ENCODE measurements around the gene HECTD1. TPM values are rescaled to one million over a fixed set of nuclear protein-coding genes. Genes with fewer than 3 reads are reported as not detected.
A peak's percentile ranks its signal among the peaks of the same experiment; 100 is the strongest.

The HECTD1 gene
- total and polyA plus RNA-seq, 3 experiments from 2014 or later = 33.6 to 112 (median 101) TPM

- H3K4me3 ChIP-seq (ENCODE audit: low read length) = no peak overlapping the region
- H3K36me3 ChIP-seq (ENCODE audit: insufficient read depth, low read length) = no peaks in the 10 kb centered on the region
- ChIA-PET CTCF (interaction anchor here (1.0 kb wide), 1 partner anchor 15 kb away, joined by 4 read pairs; the partner anchor contains the start of gene HECTD1), POLR2A (no interaction called here)
- DNase-seq = no peak
- no peak overlapping the region for H3K27ac ChIP-seq (ENCODE audit: low read depth, low read length)
- H3K9me3 Mint-ChIP-seq = peaks cover 0 to 2% (median 0%) of the 10 kb centered on the region in 5 donors
- H3K9me3 ChIP-seq (ENCODE audit: low read length) = no peaks in the 10 kb centered on the region
- H3K4me1 Mint-ChIP-seq = no peaks in the 10 kb centered on the region
- H3K4me3 Mint-ChIP-seq = no peak overlapping the region
- H3K27me3 Mint-ChIP-seq = no peaks in the 10 kb centered on the region
- no peaks in the 10 kb centered on the region for H3K36me3 Mint-ChIP-seq
- no peak overlapping the region for H3K27ac Mint-ChIP-seq
- H3K4me1 ChIP-seq (ENCODE audit: insufficient read depth, low read length) = no peaks in the 10 kb centered on the region
- no peaks in the 10 kb centered on the region for H3K27me3 ChIP-seq (ENCODE audit: insufficient read depth, low read length, poor library complexity, severe bottlenecking)
Measured at GRCh38 chr14:31222834-31223233, 15.2 kb upstream of the HECTD1 start.

GRCh38 chr14:31221266-31221665, 13.7 kb upstream of the HECTD1 start:
- Histone ChIP-seq H3K4me3 (ENCODE audit: low read length) (no peak overlapping the region), H3K27ac (ENCODE audit: low read depth, low read length) (no peak overlapping the region), H3K9me3 (ENCODE audit: low read length) (no peaks in the 10 kb centered on the region), H3K36me3 (ENCODE audit: insufficient read depth, low read length) (no peaks in the 10 kb centered on the region), H3K27me3 (ENCODE audit: insufficient read depth, low read length, poor library complexity, severe bottlenecking) (no peaks in the 10 kb centered on the region), H3K4me1 (ENCODE audit: insufficient read depth, low read length) (no peaks in the 10 kb centered on the region)
- no peak for DNase-seq
- Mint-ChIP-seq H3K27ac (no peak overlapping the region), H3K4me1 (no peaks in the 10 kb centered on the region), H3K9me3 (peaks cover 0 to 2% (median 0%) of the 10 kb centered on the region in 5 donors), H3K4me3 (no peak overlapping the region), H3K27me3 (no peaks in the 10 kb centered on the region), H3K36me3 (no peaks in the 10 kb centered on the region)
- ChIA-PET CTCF (no interaction called here), POLR2A (no interaction called here)

DNA sequence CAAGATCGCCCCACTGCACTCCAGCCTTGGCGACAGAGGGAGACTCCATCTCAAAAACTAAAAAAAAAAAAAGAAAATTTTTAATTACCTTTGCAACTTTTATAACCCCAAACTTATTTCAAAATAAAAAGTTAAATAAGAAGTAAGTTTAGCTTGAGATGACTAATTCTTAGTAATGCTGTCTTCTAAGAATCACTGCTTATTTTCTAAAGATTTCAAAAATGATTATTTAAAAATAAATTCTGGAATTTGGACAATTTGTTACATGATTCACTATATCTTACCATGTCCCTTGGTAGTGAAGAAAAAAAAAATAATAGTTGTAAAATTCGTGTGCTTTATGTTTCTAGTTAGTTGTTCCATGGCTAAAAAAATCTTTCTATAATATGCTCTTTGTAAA, 11.6 kb upstream of the HECTD1 start:
- Histone ChIP-seq H3K27ac (ENCODE audit: low read depth, low read length) (no peak overlapping the region), H3K4me3 (ENCODE audit: low read length) (no peak overlapping the region), H3K36me3 (ENCODE audit: insufficient read depth, low read length) (no peaks in the 10 kb centered on the region), H3K9me3 (ENCODE audit: low read length) (no peaks in the 10 kb centered on the region), H3K27me3 (ENCODE audit: insufficient read depth, low read length, poor library complexity, severe bottlenecking) (no peaks in the 10 kb centered on the region), H3K4me1 (ENCODE audit: insufficient read depth, low read length) (no peaks in the 10 kb centered on the region)
- no peak overlapping the region for H3K4me3 Mint-ChIP-seq
- H3K36me3 Mint-ChIP-seq = no peaks in the 10 kb centered on the region
- ChIA-PET CTCF (no interaction called here), POLR2A (interaction anchor here (1.2 kb wide), 1 partner anchor 11 kb away, joined by 6 read pairs; the partner anchor contains the start of gene HECTD1)
- no peaks in the 10 kb centered on the region for H3K27me3 Mint-ChIP-seq
- no peak overlapping the region for H3K27ac Mint-ChIP-seq
- DNase-seq = no peak
- no peaks in the 10 kb centered on the region for H3K4me1 Mint-ChIP-seq
- H3K9me3 Mint-ChIP-seq = no peaks in the 10 kb centered on the region

GRCh38 chr14:31216359-31216758, 8.8 kb upstream of the HECTD1 start:
- POLR2A ChIA-PET = no interaction called here

GRCh38 chr14:31212893-31213292, 5.3 kb upstream of the HECTD1 start:
- H3K27me3 ChIP-seq (ENCODE audit: insufficient read depth, low read length, poor library complexity, severe bottlenecking) = no peaks in the 10 kb centered on the region
- peaks cover 0 to 5% of the 10 kb centered on the region in 2 donors for H3K27me3 Mint-ChIP-seq
- no peak overlapping the region for H3K27ac ChIP-seq (ENCODE audit: low read depth, low read length)
- no peak for DNase-seq
- no peak overlapping the region for H3K4me3 Mint-ChIP-seq
- H3K36me3 ChIP-seq (ENCODE audit: insufficient read depth, low read length) = no peaks in the 10 kb centered on the region
- POLR2A ChIA-PET = no interaction called here
- peaks cover 0 to 5% (median 2%) of the 10 kb centered on the region in 3 donors for H3K36me3 Mint-ChIP-seq
- peak overlapping the region in 1 of 8 donors; percentile 40 for H3K27ac Mint-ChIP-seq
- no peaks in the 10 kb centered on the region for H3K9me3 ChIP-seq (ENCODE audit: low read length)
- H3K9me3 Mint-ChIP-seq = no peaks in the 10 kb centered on the region
- CTCF ChIA-PET = no interaction called here
- peaks cover 28 to 35% (median 34%) of the 10 kb centered on the region in 3 donors for H3K4me1 Mint-ChIP-seq
- H3K4me3 ChIP-seq (ENCODE audit: low read length) = no peak overlapping the region
- H3K4me1 ChIP-seq (ENCODE audit: insufficient read depth, low read length) = peaks cover 25% of the 10 kb centered on the region

More at GRCh38 chr14:31216359-31216758, 8.8 kb upstream of the HECTD1 start:
- no peaks in the 10 kb centered on the region for H3K27me3 ChIP-seq (ENCODE audit: insufficient read depth, low read length, poor library complexity, severe bottlenecking)
- Mint-ChIP-seq H3K27me3 (no peaks in the 10 kb centered on the region), H3K27ac (no peak overlapping the region), H3K36me3 (peaks cover 0 to 2% (median 0%) of the 10 kb centered on the region in 3 donors), H3K4me3 (no peak overlapping the region), H3K9me3 (no peaks in the 10 kb centered on the region), H3K4me1 (peaks cover 3 to 4% (median 4%) of the 10 kb centered on the region in 3 donors)
- DNase-seq = no peak
- H3K4me3 ChIP-seq (ENCODE audit: low read length) = no peak overlapping the region
- H3K4me1 ChIP-seq (ENCODE audit: insufficient read depth, low read length) = no peaks in the 10 kb centered on the region
- H3K27ac ChIP-seq (ENCODE audit: low read depth, low read length) = no peak overlapping the region
- no peaks in the 10 kb centered on the region for H3K9me3 ChIP-seq (ENCODE audit: low read length)
- no peaks in the 10 kb centered on the region for H3K36me3 ChIP-seq (ENCODE audit: insufficient read depth, low read length)
- CTCF ChIA-PET = interaction anchor here (2.5 kb wide), 1 partner anchor 8 kb away, joined by 12 read pairs; the partner anchor contains the start of gene HECTD1

DNA sequence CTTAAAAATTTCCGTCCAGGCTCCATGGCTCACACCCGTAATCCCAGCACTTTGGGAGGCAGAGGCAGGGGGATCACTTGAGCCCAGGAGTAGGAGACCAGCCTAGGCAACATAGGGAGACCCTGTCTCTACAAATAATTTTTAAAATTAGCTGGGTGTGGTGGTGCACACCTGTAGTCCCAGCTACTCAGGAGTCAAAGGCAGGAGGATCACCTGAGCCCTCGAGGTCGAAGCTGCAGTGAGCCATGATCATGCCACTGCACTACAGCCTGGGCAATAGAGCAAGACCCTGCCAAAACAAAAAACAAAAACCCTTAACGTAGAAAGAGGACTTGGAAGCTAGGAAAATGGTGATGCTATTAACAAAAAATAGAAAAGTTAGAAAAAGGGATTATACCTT, 2.0 kb upstream of the HECTD1 start:
- ChIA-PET CTCF (interaction anchor here (1.0 to 3.0 kb wide), 8 partner anchors 19 to 211 kb away, joined by 3 to 9 read pairs (median 4); partner anchors contain the start of genes HEATR5A and STRN3), POLR2A (interaction anchor here (3.7 kb wide), 1 partner anchor 211 kb away, joined by 21 read pairs; the partner anchor contains the start of gene HEATR5A)
- Histone ChIP-seq H3K9me3 (ENCODE audit: low read length) (no peaks in the 10 kb centered on the region), H3K27me3 (ENCODE audit: insufficient read depth, low read length, poor library complexity, severe bottlenecking) (no peaks in the 10 kb centered on the region), H3K27ac (ENCODE audit: low read depth, low read length) (no peak overlapping the region), H3K4me3 (ENCODE audit: low read length) (no peak overlapping the region), H3K4me1 (ENCODE audit: insufficient read depth, low read length) (peaks cover 38% of the 10 kb centered on the region), H3K36me3 (ENCODE audit: insufficient read depth, low read length) (no peaks in the 10 kb centered on the region)
- DNase-seq = no peak
- Mint-ChIP-seq H3K27me3 (peaks cover 0 to 5% of the 10 kb centered on the region in 2 donors), H3K36me3 (peaks cover 0 to 15% (median 2%) of the 10 kb centered on the region in 3 donors), H3K9me3 (no peaks in the 10 kb centered on the region), H3K27ac (peak overlapping the region in 6 of 8 donors; percentile 85 to 97 (median 88)), H3K4me3 (peak overlapping the region in 1 of 7 donors; percentile 47), H3K4me1 (peaks cover 43 to 55% (median 54%) of the 10 kb centered on the region in 3 donors)

DNA sequence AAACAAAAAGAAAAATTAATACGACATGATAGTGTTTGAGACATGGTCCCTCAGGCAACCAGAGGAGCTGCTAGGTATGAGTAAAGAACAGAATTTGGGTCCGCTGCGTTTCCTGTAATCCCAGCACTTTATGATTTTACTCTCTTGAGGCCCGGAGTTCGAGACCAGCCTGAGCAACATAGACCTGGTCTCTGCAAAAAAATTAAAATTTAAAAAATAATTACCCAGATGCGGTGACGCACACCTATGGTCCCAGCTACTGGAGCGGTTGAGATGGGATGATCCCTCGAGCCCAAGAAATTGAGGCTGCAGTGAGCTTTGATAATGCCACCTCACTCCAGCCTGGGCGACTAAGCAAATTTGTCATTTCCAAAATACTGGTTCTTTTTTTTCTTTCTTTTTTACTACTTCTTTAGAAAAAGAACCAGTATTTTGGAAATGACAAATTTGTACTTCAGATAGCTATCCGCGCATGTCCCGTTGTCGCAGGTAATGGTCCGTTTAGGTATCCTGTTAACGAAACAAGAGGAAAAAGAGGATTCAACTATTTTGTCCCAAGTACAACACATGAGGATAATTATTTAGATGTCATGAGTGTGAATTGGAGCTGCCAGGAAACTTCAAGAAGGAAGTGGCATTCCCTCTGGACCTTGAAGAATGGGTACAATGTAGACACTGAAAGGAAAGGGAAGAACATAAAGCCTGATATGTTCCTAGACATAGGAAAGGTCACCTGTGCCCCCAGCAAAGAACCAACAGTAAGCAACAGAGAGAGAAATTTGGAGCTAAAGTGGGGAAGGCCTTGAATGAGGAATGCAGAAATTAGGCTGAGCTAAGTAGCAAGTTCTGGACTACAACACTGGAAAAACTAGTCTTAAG, 1.2 kb upstream of the HECTD1 start:
- H3K27me3 ChIP-seq (ENCODE audit: insufficient read depth, low read length, poor library complexity, severe bottlenecking) = no peaks in the 10 kb centered on the region
- peak overlapping the region; percentile 87 to 98 (median 94) for H3K4me3 Mint-ChIP-seq
- peak in 1 of 5 donors; percentile 7 for DNase-seq
- POLR2A ChIA-PET = interaction anchor here (1.0 to 3.7 kb wide), 6 partner anchors 10 to 212 kb away, joined by 3 to 22 read pairs (median 14); partner anchors contain the start of genes AP4S1, HEATR5A and STRN3
- peaks cover 0 to 22% (median 2%) of the 10 kb centered on the region in 3 donors for H3K36me3 Mint-ChIP-seq
- H3K27ac ChIP-seq (ENCODE audit: low read depth, low read length) = peak overlapping the region; percentile 96
- no peaks in the 10 kb centered on the region for H3K9me3 ChIP-seq (ENCODE audit: low read length)
- H3K4me1 ChIP-seq (ENCODE audit: insufficient read depth, low read length) = peaks cover 38% of the 10 kb centered on the region
- H3K36me3 ChIP-seq (ENCODE audit: insufficient read depth, low read length) = no peaks in the 10 kb centered on the region
- H3K4me3 ChIP-seq (ENCODE audit: low read length) = peak overlapping the region; percentile 27
- H3K27ac Mint-ChIP-seq = peak overlapping the region; percentile 97 to 100 (median 99)
- no peaks in the 10 kb centered on the region for H3K9me3 Mint-ChIP-seq
- peaks cover 0 to 5% of the 10 kb centered on the region in 2 donors for H3K27me3 Mint-ChIP-seq
- H3K4me1 Mint-ChIP-seq = peaks cover 46 to 62% (median 60%) of the 10 kb centered on the region in 3 donors
- CTCF ChIA-PET = interaction anchor here (0.7 to 3.0 kb wide), 19 partner anchors 9 to 220 kb away, joined by 3 to 12 read pairs (median 4); partner anchors contain the start of gene HEATR5A
